Loucy (cell line): Measurements from ENCODE around the gene ZNF521.

Source experiments
- H2AFZ ChIP-seq: fragments of 200-600 bp; sonication (generic); 2 replicates; pipeline ENCODE4 v1.6.0; 2016; ENCODE audit warnings: antibody characterized with exemption, mild to moderate bottlenecking, low read length, moderate library complexity
- H3F3A ChIP-seq: fragments of 200-600 bp; 2 replicates; pipeline ENCODE4 v1.6.0; 2016; ENCODE audit warnings: antibody characterized with exemption, low read depth, mild to moderate bottlenecking
- H3K27me3 ChIP-seq: fragments of 200-600 bp; sonication (generic); 2 replicates; pipeline ENCODE4 v1.6.1; 2014; ENCODE audit warnings: low read length, mild to moderate bottlenecking; ENCODE audit not compliant: insufficient read depth, poor library complexity, severe bottlenecking
- H3K36me3 ChIP-seq: fragments of 200-600 bp; sonication (generic); 2 replicates; pipeline ENCODE4 v1.6.1; 2016; ENCODE audit warnings: low read length; ENCODE audit not compliant: insufficient read depth
- H3K4me1 ChIP-seq: fragments of 200-600 bp; sonication (generic); 2 replicates; pipeline ENCODE4 v1.5.1; 2014; ENCODE audit warnings: low read length, mild to moderate bottlenecking; ENCODE audit not compliant: insufficient read depth, poor library complexity, severe bottlenecking
- H3K4me2 ChIP-seq: fragments of 200-600 bp; sonication (generic); 2 replicates; pipeline ENCODE4 v1.6.0; 2014; ENCODE audit warnings: antibody characterized with exemption, low read length, low read depth, mild to moderate bottlenecking; ENCODE audit not compliant: poor library complexity, severe bottlenecking
- H3K4me3 ChIP-seq: fragments of 200-600 bp; sonication (generic); 2 replicates; pipeline ENCODE4 v1.5.1; 2014; ENCODE audit warnings: low read length, mild to moderate bottlenecking, mixed read lengths; ENCODE audit not compliant: poor library complexity, severe bottlenecking
- H3K79me2 ChIP-seq: fragments of 200-600 bp; sonication (generic); 2 replicates; pipeline ENCODE4 v1.6.1; 2014; ENCODE audit warnings: low read length; ENCODE audit not compliant: insufficient read depth
- H3K9ac ChIP-seq: fragments of 200-600 bp; sonication (generic); 2 replicates; pipeline ENCODE4 v1.6.0; 2014; ENCODE audit warnings: mild to moderate bottlenecking, low read depth, low read length, moderate library complexity; ENCODE audit not compliant: poor library complexity, severe bottlenecking
- H3K9me2 ChIP-seq: fragments of 200-600 bp; sonication (generic); replicated peaks from 2 replicates; pipeline ENCODE4 v1.6.1; 2016; ENCODE audit warnings: low read depth, low read length, mixed read lengths
- H3K9me3 ChIP-seq: fragments of 200-600 bp; sonication (generic); 2 replicates; pipeline ENCODE4 v1.6.1; 2014; ENCODE audit warnings: mild to moderate bottlenecking, antibody characterized with exemption, low read length, low read depth; ENCODE audit not compliant: insufficient read depth
- H4K20me1 ChIP-seq: fragments of 200-600 bp; sonication (generic); 2 replicates; pipeline ENCODE4 v1.6.0; 2014; ENCODE audit warnings: antibody characterized with exemption, low read length, mild to moderate bottlenecking; ENCODE audit not compliant: insufficient read depth, poor library complexity, severe bottlenecking
- EZH2phosphoT487 ChIP-seq: fragments of 200-600 bp; IDR thresholded peaks from 2 replicates; pipeline ENCODE4 v1.6.1; 2018; ENCODE audit warnings: antibody characterized with exemption, mild to moderate bottlenecking, moderate library complexity, borderline replicate concordance
- TF ChIP-seq, protein P1 (sequence below): fragments of 200-600 bp; sonication (generic); conservative IDR thresholded peaks from 2 replicates; pipeline ENCODE4 v1.5.1; 2014; ENCODE audit warnings: mild to moderate bottlenecking, antibody characterized with exemption, low read length

Gene ZNF521

DNA sequence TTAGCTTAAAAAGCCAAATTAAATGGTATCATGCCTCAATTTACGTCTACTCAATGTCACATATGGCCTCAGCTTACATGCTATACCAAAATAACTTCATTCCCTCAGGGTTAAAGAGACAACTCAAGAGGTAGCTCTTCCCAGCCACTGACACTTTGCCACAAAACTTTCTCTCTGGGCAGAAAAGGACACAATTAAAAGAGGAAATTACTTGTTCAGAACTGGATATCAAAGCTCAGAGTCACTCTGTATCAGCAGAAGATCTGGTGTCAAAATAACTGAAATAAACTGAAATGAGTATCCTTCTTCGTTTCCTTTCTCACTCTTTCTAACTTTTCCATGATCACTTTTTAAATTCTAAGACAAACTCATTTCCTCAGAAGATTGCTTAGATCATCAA is 108.7 kb downstream of the ZNF521 start:
- Histone ChIP-seq H3K4me1 (peaks cover 81% of the 10 kb centered on the region), H2AFZ (no peak overlapping the region), H3K9ac (peak overlapping the region; percentile 73), H4K20me1 (no peaks in the 10 kb centered on the region), H3F3A (peaks cover 22% of the 10 kb centered on the region), H3K79me2 (peaks cover 46% of the 10 kb centered on the region), H3K4me2 (peak overlapping the region; percentile 80), H3K4me3 (peak overlapping the region; percentile 65), H3K9me3 (no peaks in the 10 kb centered on the region), H3K9me2 (no peaks in the 10 kb centered on the region), H3K27me3 (no peaks in the 10 kb centered on the region), H3K36me3 (no peaks in the 10 kb centered on the region)
- TF ChIP-seq EZH2phosphoT487, result no peak
- TF ChIP-seq, protein P1, sequence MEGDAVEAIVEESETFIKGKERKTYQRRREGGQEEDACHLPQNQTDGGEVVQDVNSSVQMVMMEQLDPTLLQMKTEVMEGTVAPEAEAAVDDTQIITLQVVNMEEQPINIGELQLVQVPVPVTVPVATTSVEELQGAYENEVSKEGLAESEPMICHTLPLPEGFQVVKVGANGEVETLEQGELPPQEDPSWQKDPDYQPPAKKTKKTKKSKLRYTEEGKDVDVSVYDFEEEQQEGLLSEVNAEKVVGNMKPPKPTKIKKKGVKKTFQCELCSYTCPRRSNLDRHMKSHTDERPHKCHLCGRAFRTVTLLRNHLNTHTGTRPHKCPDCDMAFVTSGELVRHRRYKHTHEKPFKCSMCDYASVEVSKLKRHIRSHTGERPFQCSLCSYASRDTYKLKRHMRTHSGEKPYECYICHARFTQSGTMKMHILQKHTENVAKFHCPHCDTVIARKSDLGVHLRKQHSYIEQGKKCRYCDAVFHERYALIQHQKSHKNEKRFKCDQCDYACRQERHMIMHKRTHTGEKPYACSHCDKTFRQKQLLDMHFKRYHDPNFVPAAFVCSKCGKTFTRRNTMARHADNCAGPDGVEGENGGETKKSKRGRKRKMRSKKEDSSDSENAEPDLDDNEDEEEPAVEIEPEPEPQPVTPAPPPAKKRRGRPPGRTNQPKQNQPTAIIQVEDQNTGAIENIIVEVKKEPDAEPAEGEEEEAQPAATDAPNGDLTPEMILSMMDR, result no peak

DNA sequence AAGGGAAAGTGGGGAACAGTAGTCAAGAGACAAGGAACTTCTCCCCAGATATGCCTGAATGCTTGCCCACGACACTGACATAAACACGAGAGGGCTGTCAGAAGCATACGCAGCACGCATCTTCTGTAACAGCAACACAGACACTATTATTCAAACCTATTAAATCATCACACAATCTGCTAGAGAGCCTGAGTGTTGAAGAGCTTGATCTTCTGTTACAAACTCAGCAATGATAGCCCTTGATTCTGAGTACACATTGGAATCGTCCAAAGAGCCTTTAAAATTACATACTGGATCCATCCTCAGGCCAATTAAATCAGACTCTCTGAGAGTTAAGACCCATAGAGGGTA is 111.6 kb downstream of the ZNF521 start:
- H2AFZ ChIP-seq, result no peak overlapping the region
- H3K4me2 ChIP-seq, result peak overlapping the region; percentile 80
- H3K9me2 ChIP-seq, result no peaks in the 10 kb centered on the region
- no peaks in the 10 kb centered on the region for H3K9me3 ChIP-seq
- H3K79me2 ChIP-seq, result peaks cover 53% of the 10 kb centered on the region
- peaks cover 22% of the 10 kb centered on the region for H3F3A ChIP-seq
- H3K9ac ChIP-seq, result peak overlapping the region; percentile 73
- H3K27me3 ChIP-seq, result no peaks in the 10 kb centered on the region
- peak overlapping the region; percentile 63 for H3K4me3 ChIP-seq
- peaks cover 93% of the 10 kb centered on the region for H3K4me1 ChIP-seq
- no peaks in the 10 kb centered on the region for H3K36me3 ChIP-seq
- no peak for TF ChIP-seq EZH2phosphoT487
- TF ChIP-seq, protein P1, result no peak
- H4K20me1 ChIP-seq, result no peaks in the 10 kb centered on the region

DNA sequence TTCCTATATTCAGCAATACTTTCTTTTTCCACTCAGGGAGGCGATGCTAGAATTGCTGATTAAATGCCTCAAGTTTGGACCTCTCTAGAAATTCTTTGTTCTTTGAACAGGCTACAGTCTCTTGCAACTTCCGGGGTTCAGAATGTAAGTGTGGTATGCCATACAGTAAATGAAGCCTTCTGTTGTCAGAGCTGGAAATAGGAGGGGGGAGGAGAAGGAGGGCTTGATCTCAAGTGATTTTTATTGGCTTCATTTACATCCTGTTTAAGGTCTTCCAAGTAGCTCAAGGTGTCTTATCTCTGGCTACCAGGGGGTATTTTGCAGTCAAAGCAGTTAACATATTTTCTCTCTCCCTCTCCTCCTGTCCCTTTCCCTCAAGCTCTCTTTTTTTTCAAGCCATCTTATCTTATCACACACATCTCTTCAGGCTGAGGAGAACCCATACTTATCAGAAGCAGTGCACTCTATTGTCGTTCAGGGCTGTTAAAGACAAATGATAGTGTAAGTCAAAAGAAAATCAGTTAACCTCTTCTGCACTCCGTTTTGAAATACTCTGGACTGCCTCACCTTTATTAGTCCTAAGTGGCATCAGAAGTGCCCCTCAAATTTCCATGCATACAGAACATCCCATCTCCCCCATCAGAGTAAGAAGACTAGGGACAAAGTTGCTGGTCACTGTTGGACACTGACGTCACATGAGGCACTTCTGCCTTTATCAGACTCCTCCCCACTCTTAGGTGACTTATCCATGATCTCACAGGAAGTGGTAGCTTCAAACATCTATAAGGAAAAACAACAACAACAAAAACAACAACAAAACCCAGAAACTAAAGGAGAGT is 112.2 kb downstream of the ZNF521 start:
- no peaks in the 10 kb centered on the region for H3K9me3 ChIP-seq
- TF ChIP-seq, protein P1, result no peak
- no peak for TF ChIP-seq EZH2phosphoT487
- H4K20me1 ChIP-seq, result no peaks in the 10 kb centered on the region
- peaks cover 93% of the 10 kb centered on the region for H3K4me1 ChIP-seq
- H3K9me2 ChIP-seq, result no peaks in the 10 kb centered on the region
- H3K36me3 ChIP-seq, result no peaks in the 10 kb centered on the region
- no peak overlapping the region for H2AFZ ChIP-seq
- peak overlapping the region; percentile 88 for H3K9ac ChIP-seq
- peak overlapping the region; percentile 63 for H3K4me3 ChIP-seq
- H3K79me2 ChIP-seq, result peaks cover 54% of the 10 kb centered on the region
- peak overlapping the region; percentile 80 for H3K4me2 ChIP-seq
- H3F3A ChIP-seq, result peaks cover 22% of the 10 kb centered on the region
- no peaks in the 10 kb centered on the region for H3K27me3 ChIP-seq
